GM21825 (cell line): ENCODE results near the gene EBLN2.

Source experiments
- ATAC-seq: cut with Tn5 transposase; IDR thresholded peaks from one replicate; pipeline ENCODE4 v1.9.1; 2021; ENCODE audit warnings: mild to moderate bottlenecking, moderate library complexity; ENCODE audit not compliant: unreplicated experiment

Gene EBLN2

GRCh38 chr3:73061416-73061815, at the start of gene EBLN2:
Gene EBLN2 (plus strand): TSS chr3:73061659. CDS start chr3:73062082, 423 bp downstream.
- no peak for ATAC-seq

DNA sequence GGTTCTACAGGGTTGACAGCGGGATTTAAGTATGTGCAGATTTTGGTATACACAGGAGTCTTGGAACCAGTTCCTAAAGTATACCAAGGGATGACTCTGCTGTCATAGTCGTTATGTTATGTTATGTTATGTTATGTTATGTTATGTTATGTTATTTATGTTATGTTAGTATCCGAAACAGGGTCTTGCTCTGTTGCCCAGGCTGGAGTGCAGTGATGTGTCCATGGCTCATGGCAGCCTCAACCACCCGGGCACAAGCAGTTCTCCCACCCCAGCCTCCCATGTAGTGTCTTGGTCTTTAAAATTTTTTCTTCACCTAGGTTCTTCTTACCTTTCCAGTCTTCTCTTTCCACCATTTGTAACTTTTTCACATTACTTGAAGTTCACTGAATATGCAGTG, 43.2 kb upstream of the EBLN2 start:
- no peak for ATAC-seq

DNA sequence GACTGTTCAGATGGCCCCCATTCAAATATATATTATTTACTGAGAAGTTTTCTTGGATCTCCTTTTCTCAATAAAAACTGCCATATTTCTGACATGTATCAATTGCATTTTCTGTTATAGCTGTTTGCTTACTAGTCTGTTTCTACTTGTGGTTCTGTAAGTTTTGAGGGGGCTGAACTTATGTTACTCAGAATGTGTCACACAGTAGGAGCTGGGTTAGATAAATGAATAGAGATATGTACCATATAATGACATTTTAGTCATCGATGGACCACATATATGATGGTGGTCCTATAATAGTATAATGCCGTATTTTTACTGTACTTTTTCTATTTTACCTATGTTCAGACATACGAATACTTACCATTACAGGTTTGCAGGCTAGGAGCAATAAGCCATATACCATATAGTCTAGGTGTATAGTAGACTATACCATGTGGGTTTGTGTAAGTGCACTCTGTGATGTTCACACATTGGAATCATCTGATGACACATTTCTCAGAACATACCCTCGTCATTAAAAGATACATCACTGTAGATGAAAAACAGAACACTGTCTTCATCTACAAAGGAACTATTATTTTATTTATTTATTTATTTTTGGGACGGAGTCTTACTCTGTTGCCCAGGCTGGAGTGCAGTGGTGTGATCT, 42.5 kb upstream of the EBLN2 start:
- no peak for ATAC-seq

GRCh38 chr3:73021301-73021835, 40.1 kb upstream of the EBLN2 start:
- ATAC-seq, result no peak

- ATAC-seq, result no peak
Measured at GRCh38 chr3:73024836-73025235, 36.6 kb upstream of the EBLN2 start.

DNA sequence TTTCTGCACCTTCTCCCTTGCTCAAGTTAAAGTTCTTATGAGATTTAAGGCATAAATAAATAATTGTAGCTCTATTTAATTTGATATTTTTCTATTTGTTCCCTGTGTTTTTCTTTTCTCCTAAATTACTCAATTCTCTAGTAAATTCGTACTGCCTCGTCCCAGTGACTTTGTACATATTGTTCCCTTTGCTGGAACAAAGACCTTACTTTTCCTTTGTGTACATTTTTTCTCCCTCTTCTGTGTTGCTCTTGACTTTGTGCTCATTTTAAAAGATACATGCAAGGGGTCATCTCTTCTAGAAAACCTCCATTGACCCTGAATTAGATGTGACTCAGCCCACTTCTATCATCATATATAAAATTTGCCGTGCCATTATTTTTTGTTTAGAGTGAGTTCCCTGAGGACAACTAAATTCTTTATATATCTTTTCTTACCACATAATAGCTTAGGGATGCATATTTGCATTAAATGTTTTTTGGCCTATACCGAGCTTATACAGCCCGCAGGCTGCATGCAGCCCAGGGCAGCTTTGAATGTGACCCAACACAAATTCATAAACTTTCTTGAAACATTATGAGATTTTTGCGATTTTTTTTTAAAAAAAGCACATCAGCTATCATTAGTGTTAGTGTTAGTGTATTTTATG, 35.2 kb upstream of the EBLN2 start:
- ATAC-seq, result no peak

DNA sequence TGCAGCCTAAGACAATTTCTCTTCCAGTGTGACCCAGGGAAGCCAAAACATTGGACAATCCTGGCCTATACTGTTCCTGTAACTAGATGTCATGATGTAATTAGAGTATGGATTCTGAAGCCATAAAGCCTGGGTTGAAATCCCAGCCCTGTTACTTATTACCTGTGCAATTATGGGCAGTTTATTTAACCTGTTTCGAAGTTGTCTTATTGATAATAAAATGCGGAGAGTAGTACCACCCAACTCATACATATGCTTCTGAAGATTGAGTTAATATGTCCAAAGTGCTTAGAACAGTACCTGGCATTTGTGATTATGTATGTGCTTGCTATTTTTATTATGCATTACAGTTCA, 34.7 kb upstream of the EBLN2 start:
- ATAC-seq, result no peak

- ATAC-seq, result no peak
Measured at GRCh38 chr3:73028803-73029202, 32.7 kb upstream of the EBLN2 start.

- no peak for ATAC-seq
Measured at GRCh38 chr3:73029321-73029796, 32.1 kb upstream of the EBLN2 start.

DNA sequence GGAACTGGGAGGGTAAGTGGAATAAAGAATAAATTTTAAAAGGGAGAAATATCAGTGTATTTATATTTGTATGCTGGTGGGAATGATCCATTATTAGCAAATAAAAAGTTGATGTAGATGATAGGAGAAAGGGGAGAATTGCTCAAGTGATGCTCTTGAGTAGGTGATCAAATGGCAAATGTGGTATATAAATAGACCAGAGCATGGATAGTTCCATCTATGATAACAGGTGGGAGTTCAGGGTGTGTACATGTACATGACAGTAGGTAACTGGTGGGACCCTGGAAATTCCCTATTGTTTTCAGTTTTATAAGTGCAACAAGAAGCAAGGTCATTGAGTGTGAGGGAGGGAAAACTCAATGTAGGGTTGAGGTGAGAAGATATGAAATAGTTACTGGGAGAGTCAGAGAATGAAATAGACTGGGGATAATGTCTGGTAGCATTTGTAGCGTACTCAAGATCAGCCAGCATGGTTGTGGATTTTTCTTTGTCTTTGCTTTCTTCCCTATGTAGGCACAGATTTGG, 31.3 kb upstream of the EBLN2 start:
- ATAC-seq, result no peak

- no peak for ATAC-seq
Measured at GRCh38 chr3:73031573-73032103, 29.8 kb upstream of the EBLN2 start.

DNA sequence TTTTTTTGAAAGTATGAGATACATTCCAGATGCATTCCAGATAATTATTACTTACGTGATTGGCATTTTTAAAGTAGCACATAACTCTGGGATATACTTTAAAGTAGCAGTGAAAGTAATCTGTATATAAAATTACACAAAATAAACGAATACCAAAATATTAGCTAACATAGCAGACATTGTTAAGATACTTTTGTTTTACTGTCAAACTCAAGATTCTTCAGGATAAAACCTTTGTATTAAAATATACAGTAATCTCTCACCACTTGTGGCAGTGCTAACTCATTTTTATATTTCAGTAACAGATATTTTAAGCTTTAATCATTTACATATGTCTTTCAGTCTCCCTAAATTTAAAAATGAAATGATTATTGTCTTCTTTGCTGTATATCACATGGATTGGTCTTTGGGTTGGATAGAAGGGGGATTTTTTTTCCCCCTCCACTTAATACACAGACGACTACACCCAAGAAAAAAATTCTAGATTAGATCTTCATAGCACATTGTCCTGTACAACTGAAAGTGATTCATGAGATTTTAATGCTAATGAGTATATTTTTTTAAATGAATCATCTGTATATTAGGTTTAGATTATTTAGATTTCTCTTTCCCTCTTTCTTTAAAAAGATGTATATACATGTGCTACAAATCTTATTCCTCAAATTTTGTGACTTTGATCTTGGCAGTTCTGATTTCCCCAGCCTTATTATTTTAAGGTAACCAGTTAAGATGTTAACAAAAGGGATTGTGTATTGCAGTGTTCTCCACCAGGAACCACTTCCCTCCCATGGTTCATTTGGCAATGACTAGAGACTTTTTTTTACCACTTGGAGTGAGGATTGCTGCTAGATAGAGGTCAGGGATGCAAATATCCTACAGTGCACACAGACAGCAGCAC, 24.5 kb upstream of the EBLN2 start:
- ATAC-seq, result no peak

DNA sequence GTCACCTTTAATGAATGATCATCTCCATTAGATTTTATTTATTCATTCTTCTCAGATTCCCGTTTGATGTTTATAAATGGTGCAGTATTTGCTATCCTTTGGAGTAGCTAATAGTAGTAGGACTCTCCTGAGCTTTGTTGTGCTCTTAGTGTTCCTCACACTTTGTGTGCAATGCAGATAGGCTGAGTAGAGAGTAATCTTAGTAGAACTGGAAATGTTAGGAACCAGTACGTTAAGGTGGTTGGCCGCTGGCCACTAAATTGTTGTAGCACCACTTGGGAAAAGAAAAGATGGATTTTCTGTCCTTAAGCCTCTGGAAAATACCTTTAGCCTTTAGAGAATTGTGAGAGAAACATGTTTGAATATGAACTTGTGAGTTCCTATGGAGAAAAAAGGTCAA, 19.9 kb upstream of the EBLN2 start:
- no peak for ATAC-seq

- no peak for ATAC-seq
Measured at GRCh38 chr3:73043414-73043813, 18.0 kb upstream of the EBLN2 start.

DNA sequence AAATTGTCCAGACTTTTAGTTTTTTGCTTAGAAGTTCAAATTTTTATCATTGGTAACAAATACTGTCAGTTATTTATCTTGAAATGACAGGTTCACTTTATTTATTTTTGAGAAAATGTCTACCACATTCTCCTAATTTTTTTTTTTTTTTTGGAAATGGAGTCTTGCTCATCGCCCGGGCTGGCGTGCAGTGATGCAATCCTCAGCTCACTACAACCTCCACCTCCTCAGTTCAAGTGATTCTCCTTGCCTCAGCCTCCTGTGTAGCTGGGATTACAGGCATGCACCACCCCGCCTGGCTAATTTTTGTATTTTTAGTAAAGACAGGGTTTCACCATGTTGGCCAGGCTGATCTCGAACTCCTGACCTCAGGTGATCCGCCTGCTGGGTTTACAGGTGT, 16.1 kb upstream of the EBLN2 start:
- no peak for ATAC-seq

DNA sequence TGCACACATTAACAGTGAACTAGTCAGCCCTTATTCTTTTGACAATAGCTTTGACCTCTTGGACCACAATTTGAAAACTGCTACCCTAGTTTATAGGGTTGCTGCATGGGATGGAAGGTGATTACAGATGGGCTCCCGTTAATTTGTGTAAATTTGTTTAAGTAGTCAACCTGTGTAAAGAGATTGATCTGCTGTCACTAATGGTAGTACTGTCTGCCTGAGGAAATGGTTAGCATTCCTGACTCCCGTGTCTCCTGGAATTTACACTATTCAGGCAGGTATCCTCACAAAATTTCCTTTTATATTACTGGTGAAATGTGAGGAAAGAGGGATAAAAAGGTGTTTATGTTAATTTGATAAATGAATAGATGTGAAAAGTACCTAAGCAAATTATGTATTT, 15.3 kb upstream of the EBLN2 start:
- no peak for ATAC-seq

DNA sequence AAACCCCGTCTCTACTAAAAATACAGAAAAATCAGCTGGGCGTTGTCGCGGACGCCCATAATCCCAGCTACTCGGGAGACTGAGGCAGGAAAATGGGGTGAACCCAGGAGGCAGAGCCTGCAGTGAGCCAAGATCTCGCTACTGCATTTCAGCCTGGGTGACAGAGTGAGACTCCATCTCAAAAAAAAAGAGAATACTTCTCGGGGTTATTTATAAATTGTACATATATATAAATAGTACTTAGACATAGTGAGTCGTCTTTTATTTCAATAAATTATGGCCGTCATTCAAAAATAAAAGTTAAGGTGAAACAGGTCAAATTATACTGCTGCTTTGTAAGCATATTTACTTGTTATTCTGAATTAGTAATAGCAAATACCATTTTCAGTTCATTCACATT, 12.1 kb upstream of the EBLN2 start:
- no peak for ATAC-seq

- no peak for ATAC-seq
Measured at GRCh38 chr3:73052857-73053256, 8.6 kb upstream of the EBLN2 start.

DNA sequence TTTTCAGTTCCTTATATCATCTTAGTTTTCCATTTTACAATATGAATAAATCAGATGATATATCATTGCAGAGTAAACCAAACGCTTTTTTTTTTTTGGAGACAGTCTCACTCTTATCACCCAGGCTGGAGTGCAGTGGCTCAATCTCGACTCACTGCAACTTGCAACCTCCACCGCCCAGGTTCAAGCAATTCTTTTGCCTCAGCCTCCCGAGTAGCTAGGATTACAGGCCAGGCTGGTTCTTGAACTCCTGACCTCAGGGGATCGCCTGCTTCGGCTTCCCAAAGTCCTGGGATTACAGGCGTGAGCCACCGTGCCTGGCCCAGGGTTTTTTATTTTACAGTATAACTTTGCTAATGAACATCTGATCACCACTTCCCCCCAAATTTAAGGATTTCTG, 5.9 kb upstream of the EBLN2 start:
- ATAC-seq, result no peak

GRCh38 chr3:73056014-73056844, 5.2 kb upstream of the EBLN2 start:
- ATAC-seq, result no peak
